NCI-H2196 (cell line): Measurements from ENCODE around the gene PLAGL1.
"Not testable (repeated sequence)": the region's sequence is repeated elsewhere in the genome, so short reads cannot be mapped to it uniquely, and the experiment has no call there.

Experiments
- DNase-seq: peaks from one replicate; lab custom pipeline; 2025; ENCODE audit not compliant: unreplicated experiment; lab: John Stamatoyannopoulos, UW

The PLAGL1 gene, protein sequence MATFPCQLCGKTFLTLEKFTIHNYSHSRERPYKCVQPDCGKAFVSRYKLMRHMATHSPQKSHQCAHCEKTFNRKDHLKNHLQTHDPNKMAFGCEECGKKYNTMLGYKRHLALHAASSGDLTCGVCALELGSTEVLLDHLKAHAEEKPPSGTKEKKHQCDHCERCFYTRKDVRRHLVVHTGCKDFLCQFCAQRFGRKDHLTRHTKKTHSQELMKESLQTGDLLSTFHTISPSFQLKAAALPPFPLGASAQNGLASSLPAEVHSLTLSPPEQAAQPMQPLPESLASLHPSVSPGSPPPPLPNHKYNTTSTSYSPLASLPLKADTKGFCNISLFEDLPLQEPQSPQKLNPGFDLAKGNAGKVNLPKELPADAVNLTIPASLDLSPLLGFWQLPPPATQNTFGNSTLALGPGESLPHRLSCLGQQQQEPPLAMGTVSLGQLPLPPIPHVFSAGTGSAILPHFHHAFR

DNA sequence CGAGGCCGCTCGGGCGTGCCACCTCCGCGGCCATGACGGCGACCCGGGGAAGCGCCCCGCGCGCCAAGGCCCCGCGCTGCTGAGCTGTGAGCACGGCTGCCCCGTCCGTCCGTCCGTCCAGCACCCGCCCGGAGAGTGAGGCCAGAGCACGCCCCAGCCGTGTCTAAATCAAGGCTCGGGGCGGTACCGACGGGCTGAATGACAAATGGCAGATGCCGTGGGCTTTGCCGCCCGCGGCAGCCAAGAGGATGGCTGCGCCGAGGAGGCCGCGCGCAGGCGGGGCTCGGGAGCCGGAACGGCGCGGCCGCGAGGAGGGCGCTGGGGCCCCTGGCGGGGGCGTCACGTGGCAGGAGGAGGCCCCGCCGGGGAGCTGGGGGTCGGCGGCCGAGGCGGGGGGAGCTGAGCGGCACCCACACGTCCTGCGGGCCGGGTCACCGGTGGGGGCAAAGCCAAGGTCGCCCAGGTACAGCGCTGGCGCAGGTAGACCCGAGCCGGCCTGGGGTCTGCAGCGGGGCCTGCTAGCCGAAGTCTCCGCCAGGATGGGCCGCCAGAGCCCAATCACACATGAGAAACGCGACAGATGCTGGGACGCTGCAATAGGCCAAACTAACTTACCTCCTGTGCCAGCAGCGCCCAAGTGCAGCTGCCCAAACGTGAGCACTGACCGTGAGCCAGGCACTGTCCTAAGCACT lies at the start of gene PLAGL1:
Gene PLAGL1 (minus strand): TSS at position 140 of the 692 bp plus-strand sequence. CDS start 60,123 bp downstream, outside the sequence.
- DNase-seq = no peak

DNA sequence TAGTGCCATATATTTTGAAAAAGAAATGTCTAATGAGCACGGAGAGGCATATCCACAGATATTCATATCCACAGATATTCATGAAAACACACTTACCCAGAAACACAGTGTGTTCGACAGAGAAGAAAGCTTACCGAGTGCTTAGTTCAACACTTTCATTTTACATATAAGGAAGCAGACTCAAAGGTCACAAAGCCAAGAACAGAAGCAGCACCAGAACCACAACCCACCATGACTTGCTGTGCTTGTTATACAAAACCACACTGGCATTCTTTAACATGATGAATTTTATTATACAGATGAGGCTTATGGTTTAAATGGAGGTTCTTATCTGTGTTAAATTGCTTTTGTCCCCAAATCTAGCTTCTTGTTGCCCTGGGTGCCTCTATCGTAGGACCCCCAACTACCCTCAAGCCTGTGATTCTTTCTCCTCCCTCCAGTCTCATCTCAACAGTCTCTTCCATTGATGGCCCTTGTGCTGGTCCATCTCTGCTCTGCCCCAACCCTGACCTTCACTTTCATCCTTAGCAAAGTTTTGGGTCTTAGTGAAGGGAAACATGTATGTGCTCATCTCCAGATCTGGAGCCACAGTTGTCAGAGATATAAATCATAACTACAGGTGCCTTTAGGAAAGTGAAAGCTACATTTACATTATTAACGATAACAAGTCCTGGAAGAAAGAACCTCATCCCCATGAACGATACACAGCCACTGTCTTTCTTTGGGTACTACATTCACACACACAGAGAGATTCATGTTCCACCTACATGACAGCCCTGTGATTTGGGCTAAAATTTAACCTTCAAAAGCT lies 47.3 kb upstream of the PLAGL1 start:
- no peak for DNase-seq

DNA sequence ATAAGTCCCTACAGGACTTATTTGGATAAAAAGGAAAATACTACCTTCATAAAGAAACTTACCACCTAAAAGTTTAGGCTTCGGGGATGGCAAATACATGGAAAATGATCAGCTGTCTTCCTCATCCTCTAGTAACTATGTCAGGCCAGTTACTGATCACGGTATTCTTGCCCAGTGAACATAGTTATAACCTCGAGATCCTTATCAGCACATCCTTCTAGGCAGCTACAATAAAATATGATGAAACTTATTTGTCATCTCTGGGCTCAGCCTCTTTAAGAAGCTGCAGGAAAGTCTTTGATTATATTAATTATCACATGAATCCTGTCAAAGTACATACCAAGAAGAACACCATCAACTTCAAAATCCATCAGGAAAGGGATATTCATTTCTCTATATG lies 45.5 kb upstream of the PLAGL1 start:
- DNase-seq = no peak

DNA sequence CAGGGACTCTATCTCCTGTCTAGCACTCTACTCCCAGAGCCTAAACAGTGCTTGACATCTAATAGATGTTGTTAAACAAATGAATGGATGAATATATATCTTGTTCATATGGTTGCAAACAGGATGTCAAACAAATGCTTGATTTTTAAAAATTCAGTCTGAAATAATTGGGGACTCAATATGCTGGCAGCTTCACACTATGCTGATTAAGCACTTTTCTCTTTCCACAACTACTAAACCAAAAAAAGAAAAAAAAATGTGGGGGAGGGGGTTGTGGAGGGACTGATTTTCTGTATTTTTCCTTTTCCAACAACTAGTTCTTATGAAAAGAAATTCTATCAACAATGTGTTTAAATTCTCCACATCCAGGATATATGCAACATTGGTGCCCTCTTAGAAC lies 44.4 kb upstream of the PLAGL1 start:
- no peak for DNase-seq

DNA sequence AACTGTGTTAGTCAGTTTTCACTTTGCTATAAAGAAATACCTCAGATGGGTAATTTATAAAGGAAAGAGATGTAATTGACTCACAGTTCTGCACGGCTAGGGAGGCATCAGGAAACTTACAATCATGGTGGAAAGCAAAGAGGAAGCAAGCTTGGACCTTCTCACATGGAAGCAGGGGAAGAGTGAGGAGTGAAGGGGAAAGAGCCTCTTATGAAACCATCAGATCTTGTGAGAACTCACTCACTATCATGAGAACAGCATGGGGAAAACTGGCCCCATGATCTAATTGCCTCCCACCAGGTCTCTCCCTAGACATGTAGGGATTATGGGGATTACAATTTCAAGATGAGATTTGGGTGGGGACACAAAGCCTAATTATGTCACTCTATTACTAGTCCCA lies 41.3 kb upstream of the PLAGL1 start:
- no peak for DNase-seq

DNA sequence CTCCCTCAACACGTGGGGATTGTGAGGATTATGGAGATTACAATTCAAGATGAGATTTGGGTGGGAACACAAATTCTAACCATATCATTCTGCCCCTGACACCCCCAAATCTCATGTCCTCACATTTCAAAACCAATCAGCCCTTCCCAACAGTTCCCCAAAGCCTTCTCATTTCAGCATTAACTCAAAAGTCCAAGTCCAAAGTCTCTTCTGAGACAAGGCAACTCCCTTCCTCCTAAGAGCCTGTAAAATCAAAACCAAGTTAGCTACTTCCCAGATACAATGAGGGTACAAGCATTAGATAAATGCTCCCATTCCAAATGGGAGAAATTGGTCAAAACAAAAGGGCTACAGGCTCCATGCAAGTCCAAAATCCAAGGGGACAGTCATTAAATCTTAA lies 39.6 kb upstream of the PLAGL1 start:
- DNase-seq = no peak

DNA sequence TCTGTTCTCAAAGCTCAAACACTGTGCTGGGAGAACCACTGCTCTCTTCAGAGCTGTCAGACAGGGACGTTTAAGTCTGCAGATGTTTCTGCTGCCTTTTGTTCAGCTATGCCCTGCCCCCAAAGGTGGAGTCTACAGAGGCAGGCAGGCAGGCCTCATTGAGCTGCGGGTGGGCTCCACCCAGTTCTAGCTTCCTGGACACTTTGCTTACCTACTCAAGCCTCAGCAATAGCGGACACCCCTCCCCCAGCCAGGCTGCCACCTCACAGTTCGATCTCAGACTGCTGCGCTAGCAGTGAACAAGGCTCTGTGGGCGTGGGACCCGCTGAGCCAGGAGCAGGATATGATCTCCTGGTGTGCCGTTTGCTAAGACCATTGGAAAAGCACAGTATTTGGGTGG lies 38.6 kb upstream of the PLAGL1 start:
- DNase-seq = not testable (repeated sequence)

DNA sequence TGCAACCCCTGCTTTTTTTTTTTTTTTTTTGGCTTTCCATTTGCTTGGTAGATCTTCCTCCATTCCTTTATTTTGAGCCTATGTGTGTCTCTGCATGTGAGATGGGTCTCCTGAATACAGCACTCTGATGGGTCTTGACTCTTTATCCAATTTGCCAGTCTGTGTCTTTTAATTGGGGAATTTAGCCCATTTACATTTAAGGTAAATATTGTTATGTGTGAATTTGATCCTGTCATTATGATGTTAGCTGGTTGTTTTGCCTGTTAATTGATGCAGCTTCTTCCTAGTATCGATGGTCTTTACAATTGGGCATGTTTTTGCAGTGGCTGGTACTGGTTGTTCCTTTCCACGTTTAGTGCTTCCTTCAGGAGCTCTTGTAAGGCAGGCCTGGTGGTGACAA lies 36.9 kb upstream of the PLAGL1 start:
- not testable (repeated sequence) for DNase-seq

DNA sequence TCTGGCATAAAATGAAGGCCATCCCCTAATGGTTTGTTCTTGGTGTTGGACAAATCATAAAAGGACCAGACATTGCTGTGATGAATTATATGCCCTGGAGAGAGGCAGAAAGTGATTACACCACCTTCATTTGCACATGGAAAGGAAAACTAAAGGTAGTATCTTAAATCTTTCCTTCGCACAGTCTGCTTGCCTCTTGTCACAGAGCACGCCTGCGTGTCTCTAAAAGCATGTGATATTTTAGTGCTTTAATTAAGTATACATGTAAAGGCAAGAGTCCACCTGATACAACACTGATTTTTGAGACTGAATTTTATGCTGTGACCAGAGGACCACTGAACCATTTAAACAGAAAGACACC lies 28.8 kb upstream of the PLAGL1 start:
- DNase-seq = no peak

DNA sequence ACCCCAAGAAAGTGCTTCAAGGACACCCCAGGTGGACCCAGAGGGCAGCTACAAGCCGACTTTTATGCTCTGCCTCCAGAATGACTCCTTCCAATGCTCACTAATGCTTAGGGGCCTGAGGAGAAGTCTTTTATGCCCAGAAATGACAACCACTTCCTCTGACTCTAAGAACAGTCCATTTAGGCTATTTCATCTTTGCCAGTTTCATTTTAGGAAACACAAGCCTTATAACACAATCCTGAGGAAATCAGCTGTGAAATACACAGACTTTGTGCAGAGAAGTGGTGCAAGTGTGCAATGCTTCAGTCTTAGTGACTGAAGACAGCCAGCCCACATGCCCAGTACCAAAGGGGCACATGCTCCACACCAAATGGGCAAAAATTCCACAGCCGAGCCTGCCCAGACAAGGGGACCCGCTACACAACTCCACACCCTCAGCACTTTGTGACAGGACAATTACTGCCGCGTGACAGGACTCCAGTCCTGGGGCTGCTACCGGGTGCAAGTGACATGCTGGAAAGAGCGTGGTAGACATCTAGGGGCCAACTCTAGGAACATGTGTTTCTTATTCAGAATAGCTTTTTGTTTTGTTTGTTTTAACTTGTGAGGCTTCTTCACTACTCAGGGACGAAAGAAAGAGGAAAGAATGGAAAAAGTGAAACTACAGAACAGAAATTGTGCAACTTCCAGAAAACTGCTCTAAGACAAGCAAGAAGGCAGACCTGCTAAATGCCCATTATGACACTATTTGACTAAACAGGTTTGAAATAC lies 28.2 kb upstream of the PLAGL1 start:
- DNase-seq = no peak

DNA sequence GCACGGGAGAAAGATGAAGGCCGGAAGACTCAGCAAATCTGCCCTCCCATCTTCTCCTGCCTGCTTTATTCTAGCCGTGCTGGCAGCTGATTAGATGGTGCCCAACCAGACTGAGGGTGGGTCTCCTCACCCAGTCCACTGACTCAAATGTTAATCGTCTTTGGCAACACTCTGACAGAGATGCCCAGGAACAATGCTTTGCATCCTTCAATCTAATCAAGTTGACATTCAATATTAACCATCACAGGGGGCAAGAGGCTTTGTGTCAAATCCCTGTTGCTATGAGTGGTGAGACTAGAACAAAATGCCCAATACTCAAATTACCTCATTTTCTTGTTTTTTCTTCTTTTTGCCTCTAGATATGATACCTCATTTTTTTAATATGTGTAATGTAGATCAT lies 27.4 kb upstream of the PLAGL1 start:
- no peak for DNase-seq

DNA sequence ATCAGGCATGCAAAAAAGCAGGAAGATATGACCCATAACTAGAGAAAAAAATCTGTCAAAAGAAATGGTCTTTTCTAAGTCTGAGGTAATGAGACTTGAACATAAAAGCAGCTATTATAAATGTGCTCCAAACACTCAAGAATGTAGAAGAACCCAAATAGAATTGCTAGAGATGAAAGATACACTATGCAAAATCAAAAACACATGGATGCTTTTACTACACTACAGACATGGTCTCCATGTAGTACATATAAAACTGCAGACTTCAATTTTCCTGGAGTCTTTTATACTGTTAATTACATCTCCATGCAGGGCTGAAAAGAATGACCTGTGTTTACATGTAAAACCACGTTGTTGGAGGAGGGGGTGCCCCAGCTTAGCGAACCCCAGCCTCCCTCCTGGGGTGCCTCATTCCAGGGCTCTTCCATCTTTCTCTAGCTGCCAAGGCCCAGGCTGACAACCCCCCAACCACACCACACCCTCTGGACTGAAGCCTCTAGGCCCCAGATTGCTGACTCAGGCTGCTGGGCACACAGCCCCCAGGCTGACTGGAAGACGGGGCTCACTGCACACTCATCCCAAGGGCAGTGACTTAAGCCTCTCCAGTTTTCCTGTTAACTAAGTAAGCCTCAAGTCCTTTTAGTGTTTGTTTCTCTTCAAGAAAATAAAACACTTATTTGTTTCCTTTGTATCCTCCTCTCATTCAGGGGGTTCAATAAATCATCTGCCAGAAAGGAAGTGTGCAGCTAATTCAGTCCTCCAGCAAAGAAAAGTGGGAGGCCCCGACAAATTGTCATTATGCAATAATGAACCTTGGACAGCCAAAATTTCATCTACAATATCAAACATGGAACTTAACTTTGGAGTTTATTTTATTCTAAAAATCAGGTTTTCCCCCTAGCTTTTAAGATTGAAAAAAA lies 26.0 kb upstream of the PLAGL1 start:
- DNase-seq = no peak

DNA sequence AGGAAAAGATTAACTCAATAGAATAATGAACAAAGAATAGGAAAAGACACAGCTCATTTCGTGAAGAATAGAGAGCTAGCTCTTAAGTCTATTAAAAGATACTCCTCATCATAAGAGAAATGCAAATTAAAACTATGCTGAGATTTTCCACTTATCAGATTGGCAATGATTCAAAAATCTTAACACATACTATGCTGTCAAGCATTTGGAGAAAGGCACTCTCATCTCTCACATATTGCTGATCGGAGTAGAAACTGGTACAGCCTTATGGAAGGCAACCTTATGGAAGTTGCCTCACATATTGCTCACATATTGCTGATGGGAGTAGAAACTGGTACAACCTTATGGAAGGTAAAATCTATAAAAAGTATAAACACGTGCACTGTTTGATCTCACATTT lies 21.4 kb upstream of the PLAGL1 start:
- no peak for DNase-seq

DNA sequence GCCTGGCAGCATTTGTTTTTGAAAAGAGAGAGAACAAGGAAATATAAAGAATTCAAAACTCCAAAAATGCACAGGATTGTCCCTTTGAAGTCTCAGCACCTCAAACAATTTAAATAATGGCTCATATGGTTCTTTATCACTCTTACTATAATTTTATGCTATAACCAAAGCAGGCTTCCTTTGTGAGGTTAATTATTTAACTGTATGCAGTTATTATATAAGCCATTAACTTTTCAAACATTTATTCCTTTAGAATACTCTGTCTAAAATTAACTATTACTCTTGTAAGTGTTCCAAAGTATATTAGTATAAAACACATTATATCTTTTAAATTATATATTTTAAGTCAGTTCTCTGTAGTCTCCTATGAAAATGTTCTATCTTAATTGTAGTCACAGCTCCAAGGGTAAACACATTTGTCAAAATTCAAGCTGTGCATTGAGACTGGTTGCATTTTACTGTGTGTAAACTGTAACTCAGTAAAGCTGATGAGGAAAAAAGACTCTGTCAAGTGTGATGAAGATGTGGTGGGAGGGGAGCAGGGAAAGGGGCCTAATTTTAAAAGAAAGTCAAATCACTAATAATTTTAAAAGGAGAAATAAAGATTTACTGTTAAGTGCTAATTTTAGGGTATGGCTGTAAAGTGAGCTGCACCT lies 20.0 kb upstream of the PLAGL1 start:
- no peak for DNase-seq

DNA sequence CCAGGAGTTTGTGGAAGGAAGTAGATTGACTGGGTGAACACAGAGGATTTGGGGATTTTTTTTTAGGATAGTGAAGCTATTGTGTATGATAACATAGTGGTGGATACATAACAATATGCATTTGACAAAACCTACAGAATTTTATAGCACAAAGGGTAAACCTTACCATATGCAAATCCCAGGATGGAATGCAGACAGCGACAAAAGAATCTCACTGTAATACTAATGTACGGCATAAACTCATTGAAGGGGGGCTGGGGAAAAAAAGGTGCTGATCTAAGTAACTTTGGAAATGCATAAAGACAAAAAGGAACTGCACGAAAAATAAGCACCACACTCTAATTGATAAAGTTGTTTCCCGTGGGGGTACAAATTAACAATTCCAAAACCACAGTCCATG lies 15.2 kb upstream of the PLAGL1 start:
- DNase-seq = no peak

DNA sequence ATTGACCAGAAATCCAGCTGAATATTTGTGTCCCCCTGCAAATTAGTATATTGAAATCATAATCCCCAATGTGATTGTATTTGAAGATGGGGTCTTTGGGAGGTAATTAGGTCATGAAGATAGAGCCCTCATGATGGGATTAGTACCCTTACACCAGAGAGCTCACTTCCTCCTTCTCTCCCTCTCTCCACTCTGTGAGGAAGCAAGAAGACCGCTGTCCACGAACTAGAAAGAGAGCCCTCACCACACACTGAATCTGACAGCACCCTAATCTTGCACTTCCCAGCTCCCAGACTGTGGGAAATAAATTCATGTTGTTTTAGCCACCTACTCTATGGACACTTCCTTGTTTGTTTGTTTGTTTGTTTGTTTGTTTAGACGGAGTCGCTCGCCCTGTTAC lies 11.9 kb upstream of the PLAGL1 start:
- no peak for DNase-seq

DNA sequence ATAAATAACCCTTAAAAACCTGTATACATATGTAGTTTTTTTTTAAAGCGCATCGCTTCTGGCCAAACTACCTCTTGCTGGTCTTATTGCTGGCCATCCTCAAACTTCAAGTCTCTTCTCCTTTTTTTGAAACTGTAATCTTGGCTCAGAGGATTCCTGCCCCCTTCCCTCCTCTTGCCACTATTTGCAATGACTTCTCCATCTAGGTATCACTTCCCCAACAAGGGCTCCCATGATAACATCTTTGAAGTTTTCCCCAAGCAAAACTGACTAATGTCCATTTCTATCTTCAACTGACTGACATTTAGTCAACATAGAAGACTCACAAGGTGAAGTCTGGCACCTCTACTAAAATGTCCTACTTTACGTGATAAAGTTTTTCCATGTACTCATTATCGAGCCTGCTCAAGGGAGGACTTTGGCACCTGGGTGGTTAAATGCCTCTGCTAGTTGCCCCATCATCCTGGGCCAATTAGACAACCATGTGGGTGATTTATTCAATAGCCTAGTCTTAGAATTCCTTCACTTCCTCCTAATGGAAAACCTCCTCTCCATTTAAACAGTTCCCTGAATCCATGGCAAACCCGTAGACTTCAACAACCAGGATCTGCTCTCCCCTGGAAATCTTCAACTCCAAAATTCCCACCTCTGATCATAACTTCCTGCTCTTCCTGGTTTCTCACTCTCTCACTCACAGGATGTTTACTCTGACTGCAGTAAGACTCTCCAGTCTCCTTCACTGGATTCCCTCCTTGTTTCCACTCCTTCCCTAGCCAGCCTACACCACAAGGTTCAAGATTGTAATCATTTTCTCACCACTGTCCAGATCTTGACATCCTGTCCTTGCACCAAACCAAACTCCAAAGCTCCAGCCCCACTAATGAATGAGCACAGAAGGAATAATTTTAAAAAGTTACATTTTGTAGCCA lies 9.4 kb upstream of the PLAGL1 start:
- DNase-seq = no peak

DNA sequence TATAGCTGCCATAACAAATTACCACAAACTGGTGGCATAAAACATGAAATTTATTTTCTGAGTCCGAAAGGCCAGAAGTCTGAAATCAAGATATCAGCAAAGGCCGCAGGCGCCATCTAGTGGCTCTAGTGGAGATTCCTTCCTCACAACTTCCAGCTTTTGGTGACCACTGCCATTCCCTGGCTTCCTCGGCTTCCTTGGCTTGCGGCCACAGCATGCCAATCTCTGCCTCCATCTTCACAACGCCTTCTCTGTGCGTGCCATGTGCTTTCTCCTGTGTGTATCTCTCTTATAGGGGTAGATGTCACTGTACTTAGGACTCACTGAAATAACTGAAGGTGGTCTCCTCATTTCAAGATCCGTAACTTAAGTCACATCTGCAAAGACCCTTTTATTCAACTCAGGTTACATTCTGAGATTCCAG lies 5.4 kb upstream of the PLAGL1 start:
- peak; percentile 83 for DNase-seq
